ENCODE data around the gene HSD11B1L. TPM values are rescaled to one million over a fixed set of nuclear protein-coding genes. Genes with fewer than 3 reads are reported as not detected.

Gene HSD11B1L
- polyA plus RNA-seq (2013, experiment 1 of 4): 35.0 TPM
- 38.7 TPM for polyA plus RNA-seq (2013, experiment 2 of 4)
- 38.7 TPM for polyA plus RNA-seq (2013, experiment 3 of 4)
- polyA plus RNA-seq (2013, experiment 4 of 4): 35.8 TPM

GRCh38 chr19:5680437-5681368 is at the start of gene HSD11B1L, which contains the start of gene MICOS13:
HSD11B1L (plus strand) TSS chr19:5681027; CDS start chr19:5684833, 3,806 bp downstream.
MICOS13 (minus strand) TSS chr19:5680516; CDS start chr19:5680486, 30 bp downstream.
- Histone ChIP-seq H3K9me3 (ENCODE audit: control insufficient read depth, low read length) (no peaks in the 10 kb centered on the region), H3K4me1 (ENCODE audit: control insufficient read depth, insufficient read depth, low read length) (peaks cover 13% of the 10 kb centered on the region), H3K27ac (ENCODE audit: insufficient read depth, low read depth, low read length, poor library complexity, severe bottlenecking) (peak within 1 kb of the TSS; percentile 80), H3K27me3 (ENCODE audit: control insufficient read depth, insufficient read depth, low read length, poor library complexity, severe bottlenecking) (no peaks in the 10 kb centered on the region), H3K36me3 (ENCODE audit: control insufficient read depth, insufficient read depth, low read length) (peaks cover 3% of the 10 kb centered on the region), H3K4me3 (ENCODE audit: insufficient read depth, low read depth, low read length) (peak within 1 kb of the TSS; percentile 83)
- 2 to 3% methylated on average over 94 of the region's 94 CpGs for WGBS, 2 experiments

- 96 to 97% methylated on average over 8 to 9 of the region's 9 CpGs for WGBS, 2 experiments
- Histone ChIP-seq H3K27ac (ENCODE audit: insufficient read depth, low read depth, low read length, poor library complexity, severe bottlenecking) (no peak overlapping the region), H3K9me3 (ENCODE audit: control insufficient read depth, low read length) (no peaks in the 10 kb centered on the region), H3K4me1 (ENCODE audit: control insufficient read depth, insufficient read depth, low read length) (peaks cover 6% of the 10 kb centered on the region), H3K4me3 (ENCODE audit: insufficient read depth, low read depth, low read length) (no peak overlapping the region), H3K36me3 (ENCODE audit: control insufficient read depth, insufficient read depth, low read length) (peaks cover 24% of the 10 kb centered on the region), H3K27me3 (ENCODE audit: control insufficient read depth, insufficient read depth, low read length, poor library complexity, severe bottlenecking) (no peaks in the 10 kb centered on the region)
These were observed 49.1 kb upstream of the HSD11B1L start for GRCh38 chr19:5631567-5632240.

GRCh38 chr19:5632241-5632612 is 48.6 kb upstream of the HSD11B1L start:
- H3K36me3 ChIP-seq (ENCODE audit: control insufficient read depth, insufficient read depth, low read length): peaks cover 19% of the 10 kb centered on the region

DNA sequence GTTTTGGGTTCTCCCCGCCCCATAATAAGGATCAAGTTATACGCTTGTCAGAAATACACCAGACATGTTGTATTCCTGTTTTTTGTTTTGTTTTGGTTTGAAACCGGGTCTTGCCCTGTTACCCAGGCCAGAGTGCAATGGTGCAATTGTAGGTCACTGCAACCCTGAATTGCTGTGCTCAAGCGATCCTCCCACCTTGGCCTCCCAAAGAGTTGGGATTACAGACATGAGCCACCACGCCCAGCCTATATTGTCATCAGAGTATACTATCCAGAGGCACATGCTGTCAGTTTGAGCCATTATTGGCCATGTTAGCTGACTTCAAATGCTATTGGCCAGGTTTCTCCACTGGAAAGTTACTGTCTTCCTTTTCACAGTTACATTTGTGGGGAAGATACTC is 48.2 kb upstream of the HSD11B1L start:
- H3K36me3 ChIP-seq (ENCODE audit: control insufficient read depth, insufficient read depth, low read length): peaks cover 15% of the 10 kb centered on the region
- no peaks in the 10 kb centered on the region for H3K27me3 ChIP-seq (ENCODE audit: control insufficient read depth, insufficient read depth, low read length, poor library complexity, severe bottlenecking)
- H3K4me3 ChIP-seq (ENCODE audit: insufficient read depth, low read depth, low read length): no peak overlapping the region
- no peaks in the 10 kb centered on the region for H3K9me3 ChIP-seq (ENCODE audit: control insufficient read depth, low read length)
- 93 to 94% methylated on average over 5 of the region's 5 CpGs for WGBS, 2 experiments
- H3K27ac ChIP-seq (ENCODE audit: insufficient read depth, low read depth, low read length, poor library complexity, severe bottlenecking): no peak overlapping the region
- no peaks in the 10 kb centered on the region for H3K4me1 ChIP-seq (ENCODE audit: control insufficient read depth, insufficient read depth, low read length)

More at GRCh38 chr19:5632241-5632612, 48.6 kb upstream of the HSD11B1L start:
- no peak overlapping the region for H3K27ac ChIP-seq (ENCODE audit: insufficient read depth, low read depth, low read length, poor library complexity, severe bottlenecking)
- WGBS, 2 experiments: 95 to 99% methylated on average over 4 of the region's 4 CpGs
- H3K4me3 ChIP-seq (ENCODE audit: insufficient read depth, low read depth, low read length): no peak overlapping the region
- no peaks in the 10 kb centered on the region for H3K27me3 ChIP-seq (ENCODE audit: control insufficient read depth, insufficient read depth, low read length, poor library complexity, severe bottlenecking)
- peaks cover under 1% of the 10 kb centered on the region for H3K4me1 ChIP-seq (ENCODE audit: control insufficient read depth, insufficient read depth, low read length)
- no peaks in the 10 kb centered on the region for H3K9me3 ChIP-seq (ENCODE audit: control insufficient read depth, low read length)

DNA sequence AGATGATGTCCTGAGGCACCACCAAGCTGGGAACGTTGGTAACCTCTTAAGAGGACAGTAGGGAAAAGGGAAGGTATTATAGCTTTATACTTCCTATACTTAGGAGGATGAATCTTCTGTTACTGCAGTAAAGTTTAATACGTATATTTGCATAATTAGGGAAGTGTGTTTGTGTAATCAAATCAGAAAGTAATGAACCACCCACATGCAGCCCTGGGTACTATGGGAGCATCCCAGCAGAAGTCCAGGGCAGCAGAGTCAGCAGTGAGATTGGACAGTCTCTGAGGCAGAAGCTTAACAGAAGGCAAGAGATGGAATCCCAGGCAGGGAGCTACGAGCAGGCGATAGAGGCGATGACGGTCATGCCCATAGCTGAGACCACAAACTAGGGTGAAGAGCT is 45.4 kb upstream of the HSD11B1L start:
- H3K36me3 ChIP-seq (ENCODE audit: control insufficient read depth, insufficient read depth, low read length): no peaks in the 10 kb centered on the region
- H3K9me3 ChIP-seq (ENCODE audit: control insufficient read depth, low read length): no peaks in the 10 kb centered on the region
- H3K4me1 ChIP-seq (ENCODE audit: control insufficient read depth, insufficient read depth, low read length): no peaks in the 10 kb centered on the region
- 93 to 94% methylated on average over 6 of the region's 6 CpGs for WGBS, 2 experiments
- no peak overlapping the region for H3K4me3 ChIP-seq (ENCODE audit: insufficient read depth, low read depth, low read length)
- H3K27ac ChIP-seq (ENCODE audit: insufficient read depth, low read depth, low read length, poor library complexity, severe bottlenecking): no peak overlapping the region
- no peaks in the 10 kb centered on the region for H3K27me3 ChIP-seq (ENCODE audit: control insufficient read depth, insufficient read depth, low read length, poor library complexity, severe bottlenecking)

- WGBS, 2 experiments: no CpG with 5 or more reads among the region's 1 CpG
- Histone ChIP-seq H3K4me3 (ENCODE audit: insufficient read depth, low read depth, low read length) (no peak overlapping the region), H3K27ac (ENCODE audit: insufficient read depth, low read depth, low read length, poor library complexity, severe bottlenecking) (no peak overlapping the region), H3K27me3 (ENCODE audit: control insufficient read depth, insufficient read depth, low read length, poor library complexity, severe bottlenecking) (no peaks in the 10 kb centered on the region), H3K36me3 (ENCODE audit: control insufficient read depth, insufficient read depth, low read length) (peaks cover 17% of the 10 kb centered on the region), H3K9me3 (ENCODE audit: control insufficient read depth, low read length) (no peaks in the 10 kb centered on the region), H3K4me1 (ENCODE audit: control insufficient read depth, insufficient read depth, low read length) (no peaks in the 10 kb centered on the region)
These were observed 42.9 kb upstream of the HSD11B1L start for GRCh38 chr19:5637971-5638370.

DNA sequence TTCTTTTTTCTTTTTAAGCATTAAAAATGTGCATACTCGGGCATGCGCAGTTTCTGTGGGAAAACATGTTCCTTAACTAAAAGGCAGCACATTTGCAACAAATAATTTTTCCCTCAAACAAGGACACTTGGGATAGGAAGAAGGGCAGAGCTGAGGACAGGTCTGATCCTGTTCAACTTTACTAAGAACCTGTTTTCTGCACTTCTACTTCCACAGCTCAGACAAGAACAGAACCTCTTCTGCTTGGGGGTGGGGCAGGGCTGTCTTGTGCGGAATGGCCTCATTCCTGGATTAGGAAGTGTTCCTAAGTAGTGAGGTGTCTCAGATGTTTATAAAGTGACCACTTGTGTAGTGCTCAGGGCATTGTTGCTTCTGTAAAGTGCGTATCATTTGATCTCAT is 39.7 kb upstream of the HSD11B1L start:
- no peaks in the 10 kb centered on the region for H3K27me3 ChIP-seq (ENCODE audit: control insufficient read depth, insufficient read depth, low read length, poor library complexity, severe bottlenecking)
- H3K36me3 ChIP-seq (ENCODE audit: control insufficient read depth, insufficient read depth, low read length): peaks cover 46% of the 10 kb centered on the region
- 98% methylated on average over 4 of the region's 4 CpGs for WGBS, 2 experiments
- no peak overlapping the region for H3K4me3 ChIP-seq (ENCODE audit: insufficient read depth, low read depth, low read length)
- H3K27ac ChIP-seq (ENCODE audit: insufficient read depth, low read depth, low read length, poor library complexity, severe bottlenecking): no peak overlapping the region
- no peaks in the 10 kb centered on the region for H3K4me1 ChIP-seq (ENCODE audit: control insufficient read depth, insufficient read depth, low read length)
- no peaks in the 10 kb centered on the region for H3K9me3 ChIP-seq (ENCODE audit: control insufficient read depth, low read length)

DNA sequence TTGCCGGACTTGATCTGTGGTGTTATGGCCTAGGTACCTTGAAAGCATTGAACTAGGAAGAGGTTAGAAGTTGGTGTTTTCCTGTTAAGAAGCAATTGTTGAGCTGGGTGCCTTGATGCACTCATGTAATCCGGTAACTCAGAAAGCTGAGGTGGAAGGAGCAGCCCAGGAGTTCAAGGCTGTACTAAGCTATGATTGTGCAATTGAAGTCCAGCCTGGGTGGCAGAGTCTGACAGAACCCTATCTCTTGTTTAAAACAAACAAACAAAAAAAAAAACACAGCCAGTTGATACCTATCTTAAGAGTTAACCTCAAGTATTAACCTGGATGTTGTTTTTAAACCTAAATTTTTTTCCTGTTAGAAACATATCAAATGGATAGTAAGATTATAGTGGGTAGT is 38.6 kb upstream of the HSD11B1L start:
- no peak overlapping the region for H3K4me3 ChIP-seq (ENCODE audit: insufficient read depth, low read depth, low read length)
- no peaks in the 10 kb centered on the region for H3K4me1 ChIP-seq (ENCODE audit: control insufficient read depth, insufficient read depth, low read length)
- WGBS, 2 experiments: 95 to 96% methylated on average over 2 of the region's 2 CpGs
- H3K27me3 ChIP-seq (ENCODE audit: control insufficient read depth, insufficient read depth, low read length, poor library complexity, severe bottlenecking): no peaks in the 10 kb centered on the region
- no peak overlapping the region for H3K27ac ChIP-seq (ENCODE audit: insufficient read depth, low read depth, low read length, poor library complexity, severe bottlenecking)
- H3K36me3 ChIP-seq (ENCODE audit: control insufficient read depth, insufficient read depth, low read length): peaks cover 54% of the 10 kb centered on the region
- no peaks in the 10 kb centered on the region for H3K9me3 ChIP-seq (ENCODE audit: control insufficient read depth, low read length)

DNA sequence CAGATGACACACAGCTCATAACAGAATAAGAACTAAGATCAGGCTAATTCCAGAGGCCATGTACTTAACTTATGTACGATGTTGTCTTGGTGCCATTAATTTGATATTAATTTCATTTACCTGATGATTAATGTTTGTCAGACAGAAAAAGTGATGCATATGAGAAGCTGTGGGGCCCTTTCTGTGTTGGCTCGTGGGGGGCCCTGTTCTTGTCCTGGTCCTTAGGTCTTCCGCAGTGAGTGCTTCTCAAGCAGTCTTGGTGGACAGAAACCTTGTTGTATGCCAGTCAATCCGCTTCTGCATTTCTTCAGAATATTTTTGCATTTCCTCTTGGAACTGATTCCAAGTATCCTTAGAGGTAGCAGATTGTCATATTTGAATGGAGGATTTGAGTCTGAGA is 37.8 kb upstream of the HSD11B1L start:
- Histone ChIP-seq H3K27ac (ENCODE audit: insufficient read depth, low read depth, low read length, poor library complexity, severe bottlenecking) (no peak overlapping the region), H3K36me3 (ENCODE audit: control insufficient read depth, insufficient read depth, low read length) (peaks cover 60% of the 10 kb centered on the region)
- WGBS, 2 experiments: 95 to 96% methylated on average over 3 to 4 of the region's 4 CpGs

GRCh38 chr19:5644037-5644436 is 36.8 kb upstream of the HSD11B1L start:
- Histone ChIP-seq H3K4me3 (ENCODE audit: insufficient read depth, low read depth, low read length) (no peak overlapping the region), H3K27me3 (ENCODE audit: control insufficient read depth, insufficient read depth, low read length, poor library complexity, severe bottlenecking) (no peaks in the 10 kb centered on the region), H3K27ac (ENCODE audit: insufficient read depth, low read depth, low read length, poor library complexity, severe bottlenecking) (no peak overlapping the region), H3K4me1 (ENCODE audit: control insufficient read depth, insufficient read depth, low read length) (no peaks in the 10 kb centered on the region), H3K36me3 (ENCODE audit: control insufficient read depth, insufficient read depth, low read length) (peaks cover 65% of the 10 kb centered on the region), H3K9me3 (ENCODE audit: control insufficient read depth, low read length) (no peaks in the 10 kb centered on the region)
- WGBS, 2 experiments: 93 to 98% methylated on average over 2 of the region's 2 CpGs

More for the DNA sequence above, 37.8 kb upstream of the HSD11B1L start:
- H3K27me3 ChIP-seq (ENCODE audit: control insufficient read depth, insufficient read depth, low read length, poor library complexity, severe bottlenecking): no peaks in the 10 kb centered on the region
- no peaks in the 10 kb centered on the region for H3K9me3 ChIP-seq (ENCODE audit: control insufficient read depth, low read length)
- no peaks in the 10 kb centered on the region for H3K4me1 ChIP-seq (ENCODE audit: control insufficient read depth, insufficient read depth, low read length)
- no peak overlapping the region for H3K4me3 ChIP-seq (ENCODE audit: insufficient read depth, low read depth, low read length)
